HL-60 (cell line): Measurements from ENCODE around the gene ZSWIM6.

ENCODE experiments used
- DNase-seq, 2 experiments: peaks; one replicate each; pipeline ENCODE4 v3.0.0-alpha.2; 2010 to 2020; ENCODE audit warnings: low read depth in 1 of 2, low spot score in 1 of 2
- H3K27ac ChIP-seq: fragments of 250-450 bp; sonication (Bioruptor Pico); replicated peaks from 2 replicates; pipeline ENCODE4 v1.5.1; 2020; ENCODE audit warnings: mild to moderate bottlenecking, moderate library complexity
- H3K27me3 ChIP-seq: fragments of 250-450 bp; sonication (Bioruptor Pico); 2 replicates; pipeline ENCODE4 v1.5.1; 2021; ENCODE audit warnings: mild to moderate bottlenecking, moderate library complexity; ENCODE audit not compliant: insufficient read depth, poor library complexity, severe bottlenecking
- H3K4me3 ChIP-seq: replicated peaks from 2 replicates; pipeline ENCODE4 v1.5.1; 2011; ENCODE audit warnings: mild to moderate bottlenecking, control low read depth, low read length; ENCODE audit not compliant: insufficient read depth
- GABPA ChIP-seq: IDR thresholded peaks from 2 replicates; pipeline ENCODE4 v1.6.1; 2012; ENCODE audit warnings: low read depth
- POLR2AphosphoS5 ChIP-seq: IDR thresholded peaks from 2 replicates; pipeline ENCODE4 v1.6.1; 2012; ENCODE audit warnings: low read depth
- SPI1 ChIP-seq: IDR thresholded peaks from 2 replicates; pipeline ENCODE4 v1.6.1; 2012; ENCODE audit warnings: low read depth, mild to moderate bottlenecking, borderline replicate concordance
- TF ChIP-seq, protein P1 (sequence below): IDR thresholded peaks from one replicate; pipeline ENCODE4 v1.5.1; 2011; ENCODE audit warnings: low read length, control low read depth, inconsistent platforms; ENCODE audit not compliant: insufficient read depth
- TF ChIP-seq, protein P2 (sequence below): IDR thresholded peaks from 2 replicates; pipeline ENCODE4 v1.6.1; 2012; ENCODE audit warnings: low read depth; ENCODE audit not compliant: insufficient replicate concordance

Gene ZSWIM6

DNA sequence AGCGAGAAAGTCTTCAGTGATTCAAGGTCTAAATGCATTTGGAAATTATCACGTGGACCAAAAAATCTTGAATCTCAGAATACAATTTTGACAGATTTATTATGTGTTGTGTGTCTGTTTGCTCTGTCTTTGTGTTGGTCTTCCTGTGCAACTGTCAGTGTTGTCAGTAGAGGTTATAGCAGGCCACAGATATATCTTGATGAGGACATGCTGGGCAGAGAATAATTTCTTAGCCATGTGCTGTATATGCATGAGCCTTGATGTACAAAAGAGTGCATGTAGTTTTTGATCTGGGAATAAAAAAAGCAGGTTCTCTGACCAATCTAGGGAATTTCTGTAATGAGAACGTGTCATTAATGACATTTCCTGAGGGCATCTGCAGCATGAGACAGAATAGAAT lies 57.6 kb downstream of the ZSWIM6 start:
- H3K27ac ChIP-seq = no peak overlapping the region
- TF ChIP-seq, protein P1, sequence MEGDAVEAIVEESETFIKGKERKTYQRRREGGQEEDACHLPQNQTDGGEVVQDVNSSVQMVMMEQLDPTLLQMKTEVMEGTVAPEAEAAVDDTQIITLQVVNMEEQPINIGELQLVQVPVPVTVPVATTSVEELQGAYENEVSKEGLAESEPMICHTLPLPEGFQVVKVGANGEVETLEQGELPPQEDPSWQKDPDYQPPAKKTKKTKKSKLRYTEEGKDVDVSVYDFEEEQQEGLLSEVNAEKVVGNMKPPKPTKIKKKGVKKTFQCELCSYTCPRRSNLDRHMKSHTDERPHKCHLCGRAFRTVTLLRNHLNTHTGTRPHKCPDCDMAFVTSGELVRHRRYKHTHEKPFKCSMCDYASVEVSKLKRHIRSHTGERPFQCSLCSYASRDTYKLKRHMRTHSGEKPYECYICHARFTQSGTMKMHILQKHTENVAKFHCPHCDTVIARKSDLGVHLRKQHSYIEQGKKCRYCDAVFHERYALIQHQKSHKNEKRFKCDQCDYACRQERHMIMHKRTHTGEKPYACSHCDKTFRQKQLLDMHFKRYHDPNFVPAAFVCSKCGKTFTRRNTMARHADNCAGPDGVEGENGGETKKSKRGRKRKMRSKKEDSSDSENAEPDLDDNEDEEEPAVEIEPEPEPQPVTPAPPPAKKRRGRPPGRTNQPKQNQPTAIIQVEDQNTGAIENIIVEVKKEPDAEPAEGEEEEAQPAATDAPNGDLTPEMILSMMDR = no peak
- TF ChIP-seq POLR2AphosphoS5 (no peak), SPI1 (no peak), GABPA (no peak)
- TF ChIP-seq, protein P2, sequence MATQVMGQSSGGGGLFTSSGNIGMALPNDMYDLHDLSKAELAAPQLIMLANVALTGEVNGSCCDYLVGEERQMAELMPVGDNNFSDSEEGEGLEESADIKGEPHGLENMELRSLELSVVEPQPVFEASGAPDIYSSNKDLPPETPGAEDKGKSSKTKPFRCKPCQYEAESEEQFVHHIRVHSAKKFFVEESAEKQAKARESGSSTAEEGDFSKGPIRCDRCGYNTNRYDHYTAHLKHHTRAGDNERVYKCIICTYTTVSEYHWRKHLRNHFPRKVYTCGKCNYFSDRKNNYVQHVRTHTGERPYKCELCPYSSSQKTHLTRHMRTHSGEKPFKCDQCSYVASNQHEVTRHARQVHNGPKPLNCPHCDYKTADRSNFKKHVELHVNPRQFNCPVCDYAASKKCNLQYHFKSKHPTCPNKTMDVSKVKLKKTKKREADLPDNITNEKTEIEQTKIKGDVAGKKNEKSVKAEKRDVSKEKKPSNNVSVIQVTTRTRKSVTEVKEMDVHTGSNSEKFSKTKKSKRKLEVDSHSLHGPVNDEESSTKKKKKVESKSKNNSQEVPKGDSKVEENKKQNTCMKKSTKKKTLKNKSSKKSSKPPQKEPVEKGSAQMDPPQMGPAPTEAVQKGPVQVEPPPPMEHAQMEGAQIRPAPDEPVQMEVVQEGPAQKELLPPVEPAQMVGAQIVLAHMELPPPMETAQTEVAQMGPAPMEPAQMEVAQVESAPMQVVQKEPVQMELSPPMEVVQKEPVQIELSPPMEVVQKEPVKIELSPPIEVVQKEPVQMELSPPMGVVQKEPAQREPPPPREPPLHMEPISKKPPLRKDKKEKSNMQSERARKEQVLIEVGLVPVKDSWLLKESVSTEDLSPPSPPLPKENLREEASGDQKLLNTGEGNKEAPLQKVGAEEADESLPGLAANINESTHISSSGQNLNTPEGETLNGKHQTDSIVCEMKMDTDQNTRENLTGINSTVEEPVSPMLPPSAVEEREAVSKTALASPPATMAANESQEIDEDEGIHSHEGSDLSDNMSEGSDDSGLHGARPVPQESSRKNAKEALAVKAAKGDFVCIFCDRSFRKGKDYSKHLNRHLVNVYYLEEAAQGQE = no peak
- H3K27me3 ChIP-seq = no peaks in the 10 kb centered on the region
- no peak overlapping the region for H3K4me3 ChIP-seq
- no peak for DNase-seq

DNA sequence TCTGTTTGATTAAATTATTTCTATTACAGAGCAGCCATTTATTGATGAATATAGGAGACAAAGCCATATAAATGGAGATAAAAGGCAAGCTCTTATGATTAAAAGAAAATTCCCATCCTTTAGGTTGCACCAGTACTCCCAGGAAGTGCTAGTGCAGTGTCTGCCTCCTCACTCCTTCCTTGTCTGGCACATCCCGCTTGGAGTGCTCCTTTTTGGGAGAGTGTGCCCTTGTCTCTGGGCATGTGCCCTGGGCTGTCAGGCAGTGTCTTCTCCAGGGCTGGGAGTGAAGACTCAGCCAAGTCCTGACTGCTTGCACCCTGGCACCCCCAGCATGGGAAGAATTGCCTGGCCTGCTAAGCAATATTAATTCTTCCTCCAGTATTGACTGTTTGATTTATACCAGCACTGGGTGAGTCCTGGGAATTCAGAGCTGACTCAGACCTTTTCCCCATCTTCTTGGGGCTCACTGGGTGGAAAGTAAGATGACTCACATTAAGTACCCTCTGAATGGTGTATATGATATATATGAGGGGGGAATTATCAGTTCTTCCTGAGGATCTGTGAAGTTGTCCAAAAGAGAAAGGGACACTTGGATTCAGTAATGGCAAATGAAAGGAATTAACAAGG lies 62.1 kb downstream of the ZSWIM6 start:
- Histone ChIP-seq H3K27ac (no peak overlapping the region), H3K4me3 (no peak overlapping the region), H3K27me3 (no peaks in the 10 kb centered on the region)
- TF ChIP-seq GABPA (no peak), SPI1 (no peak)
- TF ChIP-seq, protein P1 = no peak
- TF ChIP-seq, protein P2 = no peak
- DNase-seq = no peak

DNA sequence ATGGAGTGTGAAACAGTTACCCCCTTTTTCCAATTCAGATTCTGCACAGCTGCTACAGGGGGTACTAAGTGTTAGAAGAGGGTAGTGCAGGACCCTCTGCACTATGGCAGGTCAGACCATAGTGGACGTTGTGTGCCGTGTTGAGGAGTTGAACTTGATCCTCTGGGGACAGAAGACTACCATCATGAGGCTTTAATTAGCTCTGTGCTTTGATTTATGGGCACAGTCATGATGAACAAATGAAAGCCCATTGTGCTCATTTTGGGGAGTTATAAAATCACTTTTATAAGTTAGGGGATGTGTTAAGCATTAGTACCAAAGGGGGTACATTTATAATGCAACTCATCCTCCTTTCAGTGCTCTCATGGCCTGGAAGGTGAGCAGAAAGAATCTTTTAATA lies 62.7 kb downstream of the ZSWIM6 start:
- no peak overlapping the region for H3K4me3 ChIP-seq
- TF ChIP-seq SPI1 (no peak), POLR2AphosphoS5 (no peak), GABPA (no peak)
- TF ChIP-seq, protein P1 = no peak
- TF ChIP-seq, protein P2 = no peak
- H3K27ac ChIP-seq = no peak overlapping the region
- no peaks in the 10 kb centered on the region for H3K27me3 ChIP-seq
- no peak for DNase-seq
